Tibial nerve (tissue), 4 donors: Measurements from ENCODE around the gene TNNI3K. TPM values are rescaled to one million over a fixed set of nuclear protein-coding genes. Genes with fewer than 3 reads are reported as not detected.
A peak's percentile ranks its signal among the peaks of the same experiment; 100 is the strongest.

ENCODE experiments used
- DNase-seq, 2 donors: peaks; one replicate each; pipeline ENCODE4 v3.0.0-alpha.2; 2019; ENCODE audit warnings: low spot score in 2 of 2
- H3K27ac ChIP-seq, 4 donors: fragments of 200-600 bp; sonication (generic) in 3 of 4; one replicate each; pipeline ENCODE4 v1.5.1; 2017 to 2019; ENCODE audit warnings: mild to moderate bottlenecking in 1 of 4
- H3K27me3 ChIP-seq, 2 donors: fragments of 200-600 bp; sonication (generic) in 1 of 2; one replicate each; pipeline versions ENCODE4 v1.5.1 to v1.6.0; 2017 to 2019
- H3K36me3 ChIP-seq, 3 donors: fragments of 200-600 bp; sonication (generic); one replicate each; pipeline ENCODE4 v1.5.1; 2018 to 2019
- H3K4me1 ChIP-seq, 4 donors: fragments of 200-600 bp; sonication (generic) in 3 of 4; one replicate each; pipeline ENCODE4 v1.5.1; 2017 to 2019
- H3K4me3 ChIP-seq, 4 donors: fragments of 200-600 bp; sonication (generic) in 3 of 4; one replicate each; pipeline ENCODE4 v1.5.1; 2017 to 2019; ENCODE audit warnings: mild to moderate bottlenecking in 1 of 4, moderate library complexity in 1 of 4
- H3K9me3 ChIP-seq, 4 donors: fragments of 200-600 bp; sonication (generic) in 3 of 4; one replicate each; pipeline ENCODE4 v1.5.1; 2017 to 2019
- EP300 ChIP-seq, 2 donors: sonication (generic); formaldehyde crosslinking; IDR thresholded peaks; one replicate each; pipeline ENCODE4 v1.6.1; 2017; ENCODE audit warnings: antibody characterized with exemption in 2 of 2, mild to moderate bottlenecking in 1 of 2
- POLR2A ChIP-seq, 2 donors: fragments of 450-650 bp; IDR thresholded peaks; one replicate each; pipeline ENCODE4 v1.6.1; 2017; ENCODE audit warnings: antibody characterized with exemption in 2 of 2, mild to moderate bottlenecking in 2 of 2, moderate library complexity in 2 of 2
- WGBS, 2 donors: methylation state at CpG; one replicate each; pipeline ENCODE4 v1.1.5; 2018; 5-methylcytosine and 5-hydroxymethylcytosine counted together
- total RNA-seq, 4 donors: library from RNA; depleted of rRNA; stranded (reverse); fragments of >200 nt; gene quantifications; one replicate each; pipeline ENCODE4 v1.1.0, GENCODE V29; 2016
- TF ChIP-seq, protein P1 (sequence below), 5 experiments: fragments of 200-600 bp in 3 of 5; fragments of 450-650 bp in 2 of 5; sonication (generic) in 3 of 5; IDR thresholded peaks; one replicate each; pipeline ENCODE4 v1.5.1; 2016 to 2019; ENCODE audit warnings: antibody characterized with exemption in 5 of 5, mild to moderate bottlenecking in 3 of 5, moderate library complexity in 2 of 5

TNNI3K gene
- total RNA-seq, 4 donors from 2014 or later, result 2.2 to 4.6 (median 4.0) TPM

DNA sequence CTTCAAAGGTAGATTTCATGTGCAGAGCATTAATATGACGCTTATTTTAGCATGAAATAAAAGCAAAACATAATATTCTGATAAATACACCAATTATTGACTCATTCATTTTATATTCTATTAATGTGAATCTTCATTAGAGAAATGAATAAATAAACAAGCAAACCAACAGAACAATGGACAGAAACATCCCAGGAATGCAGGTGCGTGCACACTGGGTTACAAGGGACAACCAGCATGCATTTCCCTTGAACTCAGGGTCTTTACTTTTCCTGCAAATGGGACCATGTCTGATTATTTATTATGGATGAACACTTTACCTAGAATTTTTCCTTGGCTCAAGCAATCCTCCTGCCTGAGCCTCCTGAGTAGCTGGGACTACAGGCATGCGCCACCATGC lies 263.7 kb downstream of the TNNI3K start:
- Histone ChIP-seq H3K9me3 (no peaks in the 10 kb centered on the region), H3K4me3 (no peak overlapping the region), H3K36me3 (no peaks in the 10 kb centered on the region), H3K4me1 (no peaks in the 10 kb centered on the region), H3K27ac (no peak overlapping the region), H3K27me3 (no peaks in the 10 kb centered on the region)
- TF ChIP-seq POLR2A (IDR thresholded peaks at IDR 0.05) (no peak), EP300 (IDR thresholded peaks at IDR 0.05) (no peak)
- TF ChIP-seq, protein P1, sequence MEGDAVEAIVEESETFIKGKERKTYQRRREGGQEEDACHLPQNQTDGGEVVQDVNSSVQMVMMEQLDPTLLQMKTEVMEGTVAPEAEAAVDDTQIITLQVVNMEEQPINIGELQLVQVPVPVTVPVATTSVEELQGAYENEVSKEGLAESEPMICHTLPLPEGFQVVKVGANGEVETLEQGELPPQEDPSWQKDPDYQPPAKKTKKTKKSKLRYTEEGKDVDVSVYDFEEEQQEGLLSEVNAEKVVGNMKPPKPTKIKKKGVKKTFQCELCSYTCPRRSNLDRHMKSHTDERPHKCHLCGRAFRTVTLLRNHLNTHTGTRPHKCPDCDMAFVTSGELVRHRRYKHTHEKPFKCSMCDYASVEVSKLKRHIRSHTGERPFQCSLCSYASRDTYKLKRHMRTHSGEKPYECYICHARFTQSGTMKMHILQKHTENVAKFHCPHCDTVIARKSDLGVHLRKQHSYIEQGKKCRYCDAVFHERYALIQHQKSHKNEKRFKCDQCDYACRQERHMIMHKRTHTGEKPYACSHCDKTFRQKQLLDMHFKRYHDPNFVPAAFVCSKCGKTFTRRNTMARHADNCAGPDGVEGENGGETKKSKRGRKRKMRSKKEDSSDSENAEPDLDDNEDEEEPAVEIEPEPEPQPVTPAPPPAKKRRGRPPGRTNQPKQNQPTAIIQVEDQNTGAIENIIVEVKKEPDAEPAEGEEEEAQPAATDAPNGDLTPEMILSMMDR (IDR thresholded peaks at IDR 0.05), result no peak
- no peak for DNase-seq
- 87 to 89% methylated on average over 3 of the region's 3 CpGs for WGBS, 2 donors

DNA sequence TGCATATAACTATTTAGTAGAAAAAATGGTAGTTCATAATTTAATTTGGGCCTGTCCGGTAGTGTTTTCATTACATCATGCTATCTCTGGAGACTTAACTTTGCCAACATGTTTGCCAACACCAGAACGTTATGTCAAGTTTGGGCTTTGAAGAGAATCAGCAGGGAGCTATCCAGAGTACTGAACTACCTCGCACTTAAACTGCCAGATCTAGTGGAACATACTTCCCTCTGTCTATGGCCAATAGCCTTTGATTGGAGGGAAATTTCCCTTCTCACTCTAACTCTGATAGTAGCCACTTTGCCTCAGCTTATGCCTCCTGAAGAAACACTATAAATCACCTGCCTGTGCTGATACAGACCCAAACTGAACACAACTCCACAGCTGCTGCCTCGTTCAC lies 267.2 kb downstream of the TNNI3K start:
- 34% methylated on average over 4 of the region's 4 CpGs for WGBS, 2 donors
- DNase-seq, result no peak
- Histone ChIP-seq H3K4me1 (no peaks in the 10 kb centered on the region), H3K9me3 (no peaks in the 10 kb centered on the region), H3K27me3 (no peaks in the 10 kb centered on the region), H3K36me3 (no peaks in the 10 kb centered on the region), H3K4me3 (no peak overlapping the region), H3K27ac (no peak overlapping the region)
- TF ChIP-seq, protein P1 (IDR thresholded peaks at IDR 0.05), result no peak
- TF ChIP-seq POLR2A (IDR thresholded peaks at IDR 0.05) (no peak), EP300 (IDR thresholded peaks at IDR 0.05) (no peak)

DNA sequence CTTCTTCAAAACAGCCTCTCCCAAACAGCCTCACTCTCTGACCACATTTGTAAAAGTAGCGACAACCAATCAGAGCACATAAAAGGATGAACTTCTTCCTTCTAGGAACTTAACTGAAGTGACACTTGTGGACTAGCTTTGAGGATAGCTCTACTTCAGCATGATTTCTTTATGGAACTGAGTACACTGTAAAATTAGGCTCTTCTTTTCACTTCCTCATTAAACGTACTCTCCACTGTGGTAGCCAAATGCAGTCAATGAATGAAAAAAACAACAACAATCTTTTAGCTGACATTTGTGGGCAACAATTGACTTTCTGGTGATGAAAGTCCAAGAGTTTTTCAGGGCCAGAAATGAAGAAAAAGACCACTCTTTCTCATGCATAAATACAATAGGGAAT lies 267.7 kb downstream of the TNNI3K start:
- DNase-seq, result no peak
- Histone ChIP-seq H3K4me1 (no peaks in the 10 kb centered on the region), H3K9me3 (no peaks in the 10 kb centered on the region), H3K4me3 (no peak overlapping the region), H3K27me3 (no peaks in the 10 kb centered on the region), H3K36me3 (no peaks in the 10 kb centered on the region), H3K27ac (no peak overlapping the region)
- WGBS, 2 donors, result 66 to 70% methylated on average over 2 of the region's 2 CpGs
- TF ChIP-seq, protein P1 (IDR thresholded peaks at IDR 0.05), result no peak
- TF ChIP-seq POLR2A (IDR thresholded peaks at IDR 0.05), result no peak
- no peak for TF ChIP-seq EP300 (IDR thresholded peaks at IDR 0.05)

DNA sequence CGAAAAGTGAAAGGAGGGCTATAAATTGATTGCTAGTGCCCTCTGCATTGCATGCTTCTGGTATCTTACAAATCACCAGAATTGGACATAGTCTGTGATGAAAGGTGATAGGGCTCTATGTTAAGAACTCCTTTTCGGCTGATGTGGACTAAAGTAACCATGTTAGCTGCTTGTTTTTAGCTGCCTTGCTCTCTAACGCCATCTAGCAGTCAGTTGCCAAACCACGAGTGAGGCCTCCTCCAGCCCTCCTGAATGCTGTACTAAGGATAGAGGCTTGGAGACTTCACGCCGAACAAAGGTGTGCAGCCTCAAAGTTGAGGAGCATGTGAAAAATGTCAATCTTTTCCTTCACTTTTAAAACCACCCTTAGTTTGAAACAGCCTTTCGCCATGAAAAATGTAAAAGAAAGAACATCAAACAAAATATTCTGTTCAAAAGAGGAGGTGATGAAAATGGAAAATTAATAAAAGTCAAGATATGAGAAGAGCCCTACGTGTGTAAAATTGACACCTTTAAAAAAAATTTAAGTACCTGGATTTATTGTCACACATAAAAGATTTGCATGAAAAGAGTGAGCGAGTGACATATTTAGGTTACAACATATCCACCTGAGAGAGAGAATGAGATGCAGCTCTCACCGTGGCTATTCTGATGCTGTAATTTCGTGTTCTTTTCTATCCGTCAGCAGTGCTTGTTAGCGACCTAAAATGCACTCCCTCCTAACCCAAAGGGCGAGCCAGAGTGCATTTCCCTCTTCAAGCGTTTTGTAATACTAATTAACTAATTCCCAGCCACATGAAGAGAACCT lies 269.1 kb downstream of the TNNI3K start:
- H3K27me3 ChIP-seq, result no peaks in the 10 kb centered on the region
- DNase-seq, result peak in 1 of 2 donors; percentile 31
- H3K4me3 ChIP-seq, result no peak overlapping the region
- H3K27ac ChIP-seq, result no peak overlapping the region
- WGBS, 2 donors, result 45 to 46% methylated on average over 15 of the region's 15 CpGs
- TF ChIP-seq POLR2A (IDR thresholded peaks at IDR 0.05), result no peak
- TF ChIP-seq, protein P1 (IDR thresholded peaks at IDR 0.05), result peak in 3 of 5 experiments; percentile 50 to 66 (median 53)
- no peaks in the 10 kb centered on the region for H3K9me3 ChIP-seq
- no peaks in the 10 kb centered on the region for H3K4me1 ChIP-seq
- H3K36me3 ChIP-seq, result no peaks in the 10 kb centered on the region

DNA sequence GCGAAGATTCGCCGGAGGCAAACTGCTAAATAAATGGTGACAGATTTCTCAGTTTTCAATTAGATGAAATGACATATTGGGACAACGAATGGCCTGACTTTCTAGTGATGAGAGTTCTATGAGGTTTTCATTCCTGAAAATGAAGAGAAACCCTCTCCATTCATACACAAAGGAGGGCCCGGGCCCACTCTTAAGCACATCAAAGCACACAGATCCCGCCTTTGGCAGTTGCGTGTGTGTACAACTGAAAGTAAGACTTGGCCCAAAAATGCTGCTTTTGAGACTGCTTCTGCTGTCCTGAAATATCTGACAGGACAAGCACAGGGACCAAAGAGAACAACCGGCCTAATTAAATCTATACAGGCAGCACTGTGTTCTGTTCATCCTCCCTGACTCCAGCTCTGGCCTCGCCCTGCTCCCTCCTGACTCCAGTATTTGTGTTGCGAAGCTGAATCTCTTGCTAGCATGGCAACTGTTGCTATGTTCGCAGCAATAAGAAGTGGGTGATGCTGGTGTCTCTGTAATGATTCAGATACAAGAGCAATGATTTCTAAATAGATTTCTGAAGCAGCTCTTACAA lies 269.8 kb downstream of the TNNI3K start:
- DNase-seq, result no peak
- WGBS, 2 donors, result 70 to 73% methylated on average over 11 of the region's 11 CpGs
- no peak for TF ChIP-seq EP300 (IDR thresholded peaks at IDR 0.05)
- TF ChIP-seq, protein P1 (IDR thresholded peaks at IDR 0.05), result no peak
- no peak for TF ChIP-seq POLR2A (IDR thresholded peaks at IDR 0.05)
- Histone ChIP-seq H3K4me3 (no peak overlapping the region), H3K27ac (no peak overlapping the region), H3K4me1 (no peaks in the 10 kb centered on the region), H3K9me3 (no peaks in the 10 kb centered on the region), H3K36me3 (no peaks in the 10 kb centered on the region), H3K27me3 (no peaks in the 10 kb centered on the region)
